ENCODE data around the gene ULK3. TPM values are rescaled to one million over a fixed set of nuclear protein-coding genes. Genes with fewer than 3 reads are reported as not detected.

Gene ULK3
- total RNA-seq, 1 donor from 2014 or later = 24.0 TPM

- DNase-seq (ENCODE audit: low read depth) = no peak
- no peak for TF ChIP-seq CTCF (IDR thresholded peaks at IDR 0.05; ENCODE audit: insufficient read depth, low read length, poor library complexity, severe bottlenecking)
- peaks cover 18% of the 10 kb centered on the region for H3K27me3 ChIP-seq (ENCODE audit: control insufficient read depth, insufficient read depth, low read length)
- no peak overlapping the region for H3K4me3 ChIP-seq (ENCODE audit: low read depth, low read length)
- no peaks in the 10 kb centered on the region for H3K36me3 ChIP-seq (ENCODE audit: control insufficient read depth, insufficient read depth, low read length)
Measured at GRCh38 chr15:74831813-74832495, 11.0 kb downstream of the ULK3 start.

- no peak for TF ChIP-seq CTCF (IDR thresholded peaks at IDR 0.05; ENCODE audit: insufficient read depth, low read length, poor library complexity, severe bottlenecking)
- DNase-seq (ENCODE audit: low read depth) = no peak
- Histone ChIP-seq H3K4me3 (ENCODE audit: low read depth, low read length) (no peak overlapping the region), H3K27me3 (ENCODE audit: control insufficient read depth, insufficient read depth, low read length) (peaks cover 28% of the 10 kb centered on the region), H3K36me3 (ENCODE audit: control insufficient read depth, insufficient read depth, low read length) (no peaks in the 10 kb centered on the region)
Measured at GRCh38 chr15:74830868-74831267, 12.1 kb downstream of the ULK3 start.

- Histone ChIP-seq H3K27me3 (ENCODE audit: control insufficient read depth, insufficient read depth, low read length) (peaks cover 37% of the 10 kb centered on the region), H3K4me3 (ENCODE audit: low read depth, low read length) (no peak overlapping the region), H3K36me3 (ENCODE audit: control insufficient read depth, insufficient read depth, low read length) (no peaks in the 10 kb centered on the region)
- TF ChIP-seq CTCF (IDR thresholded peaks at IDR 0.05; ENCODE audit: insufficient read depth, low read length, poor library complexity, severe bottlenecking) = no peak
- no peak for DNase-seq (ENCODE audit: low read depth)
Measured at GRCh38 chr15:74829991-74830390, 13.0 kb downstream of the ULK3 start.

GRCh38 chr15:74829486-74829885, 13.5 kb downstream of the ULK3 start:
- Histone ChIP-seq H3K4me3 (ENCODE audit: low read depth, low read length) (no peak overlapping the region), H3K27me3 (ENCODE audit: control insufficient read depth, insufficient read depth, low read length) (peaks cover 41% of the 10 kb centered on the region), H3K36me3 (ENCODE audit: control insufficient read depth, insufficient read depth, low read length) (no peaks in the 10 kb centered on the region)
- no peak for DNase-seq (ENCODE audit: low read depth)
- TF ChIP-seq CTCF (IDR thresholded peaks at IDR 0.05; ENCODE audit: insufficient read depth, low read length, poor library complexity, severe bottlenecking) = no peak

GRCh38 chr15:74828835-74829234, 14.1 kb downstream of the ULK3 start:
- no peak for DNase-seq (ENCODE audit: low read depth)
- Histone ChIP-seq H3K27me3 (ENCODE audit: control insufficient read depth, insufficient read depth, low read length) (peaks cover 43% of the 10 kb centered on the region), H3K4me3 (ENCODE audit: low read depth, low read length) (no peak overlapping the region), H3K36me3 (ENCODE audit: control insufficient read depth, insufficient read depth, low read length) (no peaks in the 10 kb centered on the region)
- TF ChIP-seq CTCF (IDR thresholded peaks at IDR 0.05; ENCODE audit: insufficient read depth, low read length, poor library complexity, severe bottlenecking) = no peak

GRCh38 chr15:74827614-74828013, 15.3 kb downstream of the ULK3 start:
- no peak for DNase-seq (ENCODE audit: low read depth)
- peaks cover 43% of the 10 kb centered on the region for H3K27me3 ChIP-seq (ENCODE audit: control insufficient read depth, insufficient read depth, low read length)
- H3K36me3 ChIP-seq (ENCODE audit: control insufficient read depth, insufficient read depth, low read length) = no peaks in the 10 kb centered on the region
- TF ChIP-seq CTCF (IDR thresholded peaks at IDR 0.05; ENCODE audit: insufficient read depth, low read length, poor library complexity, severe bottlenecking) = no peak
- no peak overlapping the region for H3K4me3 ChIP-seq (ENCODE audit: low read depth, low read length)
